ENCODE results near the gene PDRG1.

PDRG1 gene

GRCh38 chr20:31951530-31952453 is at the start of gene PDRG1:
PDRG1 (minus strand) TSS chr20:31952046; CDS start chr20:31951961, 85 bp downstream.
- peak; percentile 91 for DNase-seq

- no peak for DNase-seq
These were observed 46.4 kb upstream of the PDRG1 start for GRCh38 chr20:31998246-31998645.

- no peak for DNase-seq
These were observed 45.1 kb upstream of the PDRG1 start for GRCh38 chr20:31996996-31997395.

GRCh38 chr20:31992086-31992485 is 40.2 kb upstream of the PDRG1 start:
- DNase-seq = no peak

GRCh38 chr20:31991339-31991705 is 39.5 kb upstream of the PDRG1 start:
- DNase-seq = no peak

GRCh38 chr20:31990641-31991338 is 38.9 kb upstream of the PDRG1 start:
- DNase-seq = peak; percentile 97

- peak; percentile 83 for DNase-seq
These were observed 37.3 kb upstream of the PDRG1 start for GRCh38 chr20:31989030-31989645.

- no peak for DNase-seq
These were observed 36.7 kb upstream of the PDRG1 start for GRCh38 chr20:31988430-31989015.

- no peak for DNase-seq
These were observed 35.9 kb upstream of the PDRG1 start for GRCh38 chr20:31987744-31988143.

- peak; percentile 78 for DNase-seq
These were observed 33.2 kb upstream of the PDRG1 start for GRCh38 chr20:31984981-31985471.

- no peak for DNase-seq
These were observed 29.9 kb upstream of the PDRG1 start for GRCh38 chr20:31981784-31982183.

GRCh38 chr20:31979713-31980426 is 28.0 kb upstream of the PDRG1 start:
- DNase-seq = no peak

- no peak for DNase-seq
These were observed 25.2 kb upstream of the PDRG1 start for GRCh38 chr20:31977080-31977479.

GRCh38 chr20:31975874-31976273 is 24.0 kb upstream of the PDRG1 start:
- DNase-seq = no peak

- no peak for DNase-seq
These were observed 23.2 kb upstream of the PDRG1 start for GRCh38 chr20:31974951-31975487.

GRCh38 chr20:31974296-31974695 is 22.4 kb upstream of the PDRG1 start:
- no peak for DNase-seq

GRCh38 chr20:31972471-31973021 is 20.7 kb upstream of the PDRG1 start:
- DNase-seq = no peak

GRCh38 chr20:31969991-31970390 is 18.1 kb upstream of the PDRG1 start:
- peak; percentile 64 for DNase-seq

GRCh38 chr20:31968291-31969126 is 16.7 kb upstream of the PDRG1 start:
- no peak for DNase-seq

GRCh38 chr20:31967830-31968249 is 16.0 kb upstream of the PDRG1 start, which contains the start of gene XKR7:
XKR7 (plus strand) TSS chr20:31968151; CDS start chr20:31968176, 25 bp downstream.
- DNase-seq = peak; percentile 43
